ENCODE data around the gene TMEM163.
"Not testable (repeated sequence)": the region's sequence is repeated elsewhere in the genome, so short reads cannot be mapped to it uniquely, and the experiment has no call there.

Gene TMEM163

GRCh38 chr2:134536296-134536695 lies 182.5 kb downstream of the TMEM163 start:
- no peak for DNase-seq (ENCODE audit: low read depth in 2 of 2)

DNA sequence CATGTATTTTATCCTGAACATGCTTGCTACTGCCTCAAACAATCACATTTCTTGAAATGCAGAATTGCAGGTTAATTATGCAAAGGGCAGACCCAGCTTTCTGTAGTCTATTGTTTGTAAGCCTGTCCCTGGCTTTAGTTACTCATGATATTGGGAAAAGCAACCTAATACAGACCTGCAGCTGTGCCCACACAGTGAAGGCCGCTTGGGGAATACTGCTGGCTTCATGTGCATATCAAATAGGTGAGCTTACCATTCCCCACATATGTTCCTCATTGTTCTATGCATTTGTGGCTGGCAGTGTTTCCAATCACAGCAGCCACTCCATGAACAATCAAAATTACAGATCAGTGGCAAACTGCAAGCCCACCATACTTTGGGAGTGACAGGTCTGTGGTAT lies 186.3 kb downstream of the TMEM163 start:
- no peak for DNase-seq (ENCODE audit: low read depth in 2 of 2)

DNA sequence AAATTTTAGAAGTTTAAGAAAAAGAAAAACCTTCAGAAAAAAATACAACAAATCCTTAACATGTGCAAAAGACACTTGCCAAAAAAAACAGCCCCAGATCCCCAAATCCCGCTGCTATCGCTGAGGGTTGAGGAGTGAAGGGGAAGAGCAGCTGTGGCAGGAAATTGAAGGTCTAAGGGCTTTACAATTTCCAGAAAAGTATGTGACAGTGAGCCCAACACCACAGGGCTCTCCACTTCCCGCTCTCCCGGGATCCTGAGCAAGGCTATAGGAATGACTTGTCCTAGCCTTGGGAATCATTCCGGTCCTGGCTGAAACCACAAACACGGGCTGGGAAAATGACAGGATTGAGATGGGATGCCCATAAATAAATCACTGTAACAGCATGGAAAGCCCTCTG lies 191.4 kb downstream of the TMEM163 start:
- no peak for DNase-seq (ENCODE audit: low read depth in 2 of 2)

GRCh38 chr2:134522496-134523455 lies 196.0 kb downstream of the TMEM163 start:
- no peak for DNase-seq (ENCODE audit: low read depth in 2 of 2)

DNA sequence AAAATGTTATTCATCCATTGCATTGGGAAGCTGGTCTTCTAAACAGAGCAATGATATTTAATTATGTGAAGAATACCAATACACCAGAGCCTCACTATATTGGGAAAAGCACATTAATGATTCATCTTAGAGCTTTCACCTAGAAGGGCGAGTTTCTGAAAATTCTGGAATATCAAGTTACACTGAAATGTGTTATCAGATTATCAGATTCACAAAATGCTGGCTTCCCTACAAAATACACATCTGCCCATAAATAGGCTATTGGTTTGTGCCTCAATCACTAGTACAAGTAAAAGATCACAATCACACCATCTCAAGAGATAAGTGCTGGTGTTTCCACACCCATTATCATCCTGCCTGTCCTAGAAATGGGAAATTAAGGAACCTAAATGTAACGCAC lies 200.7 kb downstream of the TMEM163 start:
- no peak for DNase-seq (ENCODE audit: low read depth in 2 of 2)

DNA sequence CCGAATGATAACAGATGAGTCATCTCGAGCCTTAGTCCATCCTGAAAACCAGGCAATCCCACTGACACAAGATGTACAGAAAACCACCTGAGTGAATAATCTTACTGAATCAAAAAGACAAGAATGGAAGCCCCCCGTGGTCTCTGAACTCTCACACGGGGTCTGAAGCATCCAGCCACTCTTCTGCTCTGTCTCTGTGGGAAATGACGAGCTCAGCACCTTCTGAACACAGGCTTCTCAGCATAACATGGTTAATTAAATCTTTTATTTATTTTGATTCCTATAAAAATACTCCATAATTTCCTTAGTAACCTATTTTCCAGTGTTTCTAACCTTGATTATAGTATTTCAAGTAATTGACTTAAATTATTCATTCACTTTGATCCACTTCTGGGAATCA lies 203.7 kb downstream of the TMEM163 start:
- DNase-seq (ENCODE audit: low read depth in 2 of 2), result no peak

- no peak for DNase-seq (ENCODE audit: low read depth in 2 of 2)
These were observed 205.4 kb downstream of the TMEM163 start for GRCh38 chr2:134513465-134513804.

DNA sequence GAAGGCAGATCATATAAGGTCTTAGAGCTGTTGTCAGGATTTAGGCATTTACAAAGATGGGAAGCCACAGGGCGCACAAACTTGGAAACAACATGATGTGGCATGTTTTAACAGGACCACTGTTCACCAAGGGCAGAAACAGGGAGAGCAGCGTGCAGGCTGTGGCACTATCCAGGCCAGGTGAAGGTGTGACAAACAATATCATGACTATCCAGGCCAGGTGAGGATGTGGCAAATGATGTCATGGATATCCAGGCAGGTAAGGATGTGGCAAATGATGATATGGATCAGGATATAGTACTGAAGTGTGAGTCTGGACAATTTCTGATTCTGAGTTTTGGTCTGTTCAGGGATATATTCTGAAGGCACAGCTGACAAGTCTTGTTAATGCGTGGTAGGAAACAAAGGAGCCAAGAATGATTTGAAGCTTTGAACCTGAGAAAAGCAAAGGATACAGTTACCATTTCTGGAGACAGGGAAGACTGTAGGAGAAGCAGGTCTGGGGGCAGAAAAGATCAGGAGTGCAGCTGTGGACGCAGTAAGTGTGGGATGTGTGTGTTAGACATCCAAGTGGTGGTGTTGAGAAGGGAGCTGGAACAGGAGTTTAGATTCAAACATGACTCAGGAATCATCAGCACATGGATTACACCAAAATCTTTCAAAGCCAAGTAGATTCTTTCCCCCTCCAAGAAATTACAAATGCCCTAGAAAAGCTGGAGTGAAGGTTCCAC lies 205.9 kb downstream of the TMEM163 start:
- no peak for DNase-seq (ENCODE audit: low read depth in 2 of 2)

- DNase-seq (ENCODE audit: low read depth in 2 of 2), result no peak
These were observed 210.4 kb downstream of the TMEM163 start for GRCh38 chr2:134508391-134508790.

DNA sequence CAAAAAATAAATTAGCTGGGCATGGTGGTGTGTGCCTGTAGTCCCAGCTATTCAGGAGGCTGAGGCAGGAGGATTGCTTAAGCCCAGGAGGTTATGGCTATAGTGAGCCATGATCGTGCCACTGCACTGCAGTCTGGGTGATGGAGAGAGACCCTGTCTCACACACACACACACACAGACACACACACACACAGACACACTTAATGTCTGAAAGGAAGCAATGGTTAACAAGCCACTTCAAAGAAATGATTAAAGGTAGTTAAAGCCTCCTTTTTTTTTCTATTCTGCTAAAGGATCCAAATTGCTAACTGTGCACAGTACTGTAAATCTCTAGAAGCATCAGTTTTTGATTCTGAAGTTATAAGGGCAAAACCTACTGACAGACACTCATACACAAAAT lies 211.1 kb downstream of the TMEM163 start:
- DNase-seq (ENCODE audit: low read depth in 2 of 2), result no peak

- not testable (repeated sequence) for DNase-seq (ENCODE audit: low read depth in 2 of 2)
These were observed 211.6 kb downstream of the TMEM163 start for GRCh38 chr2:134507159-134507558.

GRCh38 chr2:134505446-134505845 lies 213.4 kb downstream of the TMEM163 start:
- no peak for DNase-seq (ENCODE audit: low read depth in 2 of 2)

GRCh38 chr2:134504586-134505336 lies 214.0 kb downstream of the TMEM163 start:
- DNase-seq (ENCODE audit: low read depth in 2 of 2), result no peak

- DNase-seq (ENCODE audit: low read depth in 2 of 2), result no peak
These were observed 216.7 kb downstream of the TMEM163 start for GRCh38 chr2:134502104-134502503.

DNA sequence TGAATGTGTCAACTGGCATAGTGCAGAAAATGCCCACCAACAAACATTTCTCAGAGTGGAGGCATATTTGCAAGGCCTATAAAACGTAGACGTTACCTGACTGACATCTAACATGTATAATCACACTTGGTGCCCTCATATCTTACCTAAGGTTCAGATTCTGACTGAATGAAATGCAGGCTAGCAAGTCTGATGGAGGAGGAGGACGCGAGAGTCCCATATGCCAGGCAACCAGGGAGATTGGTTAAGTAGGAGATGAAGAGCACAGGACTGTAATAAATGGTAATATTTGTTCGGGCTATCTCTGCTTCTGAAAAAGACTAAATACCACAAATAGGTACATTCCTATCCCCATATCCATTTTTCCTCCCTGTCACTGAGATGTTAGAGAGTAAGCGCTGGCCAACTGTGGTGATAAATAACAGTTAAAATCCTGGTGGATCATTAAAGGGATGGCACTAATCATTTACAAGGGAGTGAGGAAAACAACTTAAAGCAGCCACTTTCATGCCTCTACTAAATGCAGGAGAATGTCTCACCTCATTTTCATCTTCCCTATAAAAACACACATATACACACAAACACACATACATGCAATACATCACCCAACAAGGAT lies 217.2 kb downstream of the TMEM163 start:
- no peak for DNase-seq (ENCODE audit: low read depth in 2 of 2)

DNA sequence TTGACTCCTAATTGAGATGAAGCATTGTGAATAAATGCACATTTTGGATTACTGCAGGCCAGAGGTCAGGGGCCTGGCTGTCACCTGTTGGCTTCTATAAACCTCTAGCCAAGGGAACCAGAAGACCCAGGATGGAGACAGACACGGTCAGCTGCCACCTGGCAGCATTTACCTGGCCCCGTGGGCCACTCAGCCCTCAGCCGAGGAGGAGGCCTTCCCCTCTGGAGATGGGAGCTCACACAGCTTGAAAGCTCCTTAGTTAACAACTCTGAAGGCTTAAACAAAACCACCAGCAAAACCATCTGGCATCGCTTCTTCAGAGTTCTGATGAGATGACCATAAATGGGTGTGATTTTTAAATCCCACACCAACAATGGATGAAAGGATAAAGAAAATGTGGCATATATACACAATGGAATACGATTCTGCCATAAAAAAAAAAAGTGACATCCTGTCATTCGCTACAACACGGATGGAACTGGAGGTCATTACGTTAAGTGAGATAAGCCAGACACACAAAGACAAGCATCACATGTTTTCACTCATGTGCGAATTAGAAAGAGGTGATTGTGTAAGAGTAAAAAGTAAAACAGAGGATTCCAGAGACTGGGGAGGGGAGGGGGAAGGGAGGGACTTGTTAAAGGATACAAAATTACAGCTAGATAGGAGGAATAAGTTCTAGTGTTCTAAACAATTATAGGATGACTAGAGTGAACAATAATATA lies 218.4 kb downstream of the TMEM163 start:
- DNase-seq (ENCODE audit: low read depth in 2 of 2), result no peak

DNA sequence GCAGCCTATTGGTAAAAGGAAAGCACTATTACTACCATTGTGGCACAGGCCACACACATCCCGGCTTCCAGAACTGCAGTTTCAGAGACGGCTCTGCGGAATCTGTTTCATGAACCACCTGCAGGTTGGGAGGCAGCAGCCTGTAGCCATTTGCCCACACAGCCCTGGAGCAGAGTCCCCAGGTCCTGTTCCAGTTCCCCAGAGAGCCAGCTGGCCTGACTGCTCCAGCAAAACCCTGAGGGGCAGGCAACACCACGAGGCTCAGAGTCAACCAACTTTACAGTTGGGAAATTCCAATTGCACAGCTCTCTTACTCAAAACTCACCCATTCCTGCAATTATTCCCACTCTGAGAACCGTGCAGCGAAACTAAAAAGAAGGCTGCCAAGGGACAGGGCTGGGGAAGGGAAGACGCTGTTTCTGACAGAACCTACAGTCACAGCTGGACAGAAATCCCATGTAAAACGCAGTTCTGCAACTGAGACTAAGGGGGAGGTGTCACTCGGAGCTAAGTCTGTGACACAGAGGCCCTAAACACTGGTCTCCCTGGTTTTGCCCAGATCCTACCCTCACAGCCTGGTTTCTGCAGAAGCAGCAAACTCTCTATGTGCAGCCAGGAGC lies 219.4 kb downstream of the TMEM163 start:
- DNase-seq (ENCODE audit: low read depth in 2 of 2), result no peak

DNA sequence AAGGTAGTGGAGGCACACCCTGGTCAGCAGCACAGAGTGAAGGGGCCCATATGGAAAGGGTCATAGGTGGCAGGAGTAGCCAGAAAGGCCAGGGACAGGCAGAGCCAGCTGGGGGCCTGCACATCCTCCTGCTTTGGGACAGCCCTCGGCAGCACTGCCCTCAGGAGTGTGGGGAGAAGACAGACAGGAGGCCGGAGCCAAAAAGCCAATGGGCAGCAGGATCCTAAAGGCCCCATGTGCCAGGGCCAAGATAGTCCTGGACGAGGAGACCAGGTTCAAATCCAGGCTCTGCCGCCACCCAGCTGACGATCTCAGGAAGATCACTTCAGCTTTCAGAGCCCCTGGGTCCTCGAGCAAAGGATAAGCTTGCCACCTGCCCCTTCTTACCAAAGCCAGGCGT lies 220.1 kb downstream of the TMEM163 start:
- no peak for DNase-seq (ENCODE audit: low read depth in 2 of 2)

DNA sequence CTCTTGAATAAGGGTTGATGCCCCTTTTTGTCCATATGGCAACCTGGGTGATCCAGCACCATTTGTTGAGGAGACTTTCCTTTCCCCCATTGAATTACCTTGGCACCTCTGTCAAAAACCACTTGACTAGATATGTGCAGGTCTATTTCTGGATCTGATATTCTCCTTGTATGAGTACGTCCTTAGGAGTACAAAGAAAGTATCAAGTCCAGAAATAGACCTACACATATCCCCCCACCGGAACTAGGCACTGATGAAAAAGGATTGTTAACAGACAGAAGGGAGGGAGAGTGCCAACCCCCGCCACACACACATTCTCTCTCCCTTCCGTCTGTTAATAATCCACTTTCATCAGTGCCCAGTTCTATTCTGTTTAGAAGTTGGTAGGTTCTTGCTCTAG lies 225.0 kb downstream of the TMEM163 start:
- no peak for DNase-seq (ENCODE audit: low read depth in 2 of 2)

- DNase-seq (ENCODE audit: low read depth in 2 of 2), result no peak
These were observed 226.9 kb downstream of the TMEM163 start for GRCh38 chr2:134491771-134492441.

All from stimulated activated CD8-positive, alpha-beta memory T cell treated with anti-CD3 and anti-CD28 coated beads, Interleukin-7, amount 100 ng/mL, for 4 hours (primary cell).